ENCODE data around the gene SH2B2.

Gene SH2B2

DNA sequence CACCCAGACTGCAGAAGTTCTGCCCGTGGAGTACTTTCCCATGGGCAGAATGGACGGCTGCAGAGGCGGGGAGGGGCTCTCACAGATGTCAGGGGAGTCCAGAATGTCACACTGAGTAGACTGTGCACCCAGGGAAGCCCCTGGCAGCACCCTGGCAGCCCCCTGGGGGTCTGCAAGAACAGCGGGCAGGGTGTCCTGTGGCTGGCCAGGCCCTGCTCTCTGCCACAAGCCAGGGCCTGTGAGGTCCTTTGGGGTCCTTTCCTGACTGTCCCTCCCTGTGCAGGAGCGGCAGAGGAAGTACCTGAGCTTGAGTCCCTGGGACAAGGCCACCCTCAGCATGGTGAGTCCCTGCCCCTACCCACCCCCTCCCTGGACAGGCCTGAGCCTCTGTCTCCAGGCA lies 6.1 kb upstream of the SH2B2 start:
- H3K27ac ChIP-seq (ENCODE audit: low read depth, low read length) = no peak overlapping the region
- no peaks in the 10 kb centered on the region for H3K36me3 ChIP-seq (ENCODE audit: insufficient read depth, low read length)
- no peak overlapping the region for H3K4me3 ChIP-seq (ENCODE audit: low read depth, low read length)
- H3K4me1 ChIP-seq (ENCODE audit: control insufficient read depth, insufficient read depth, low read length, unreplicated experiment) = no peaks in the 10 kb centered on the region
- no peaks in the 10 kb centered on the region for H3K79me2 ChIP-seq (ENCODE audit: control insufficient read depth, insufficient read depth, low read length, unreplicated experiment)
- H3K27me3 ChIP-seq (ENCODE audit: insufficient read depth, low read length) = no peaks in the 10 kb centered on the region
- no peak overlapping the region for H2AFZ ChIP-seq (ENCODE audit: low read length, unreplicated experiment)

DNA sequence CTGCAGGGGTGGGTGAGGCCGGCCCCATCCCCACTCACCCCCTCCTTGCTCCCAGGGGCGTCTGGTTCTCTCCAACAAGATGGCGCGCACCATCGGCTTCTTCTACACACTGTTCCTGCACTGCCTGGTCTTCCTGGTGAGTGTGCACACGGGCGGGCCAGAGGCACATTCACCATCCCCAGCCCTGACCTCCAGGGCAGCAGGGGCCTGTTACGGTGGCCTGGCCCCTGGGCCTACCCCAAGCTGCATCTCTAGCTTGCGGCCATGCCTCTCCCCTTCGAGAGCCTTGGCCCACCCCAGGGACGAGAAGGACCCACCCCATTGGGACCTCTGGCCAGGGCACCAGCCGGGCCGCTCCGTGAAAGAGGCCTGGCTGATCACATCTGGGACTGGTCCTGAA lies 4.9 kb upstream of the SH2B2 start:
- H2AFZ ChIP-seq (ENCODE audit: low read length, unreplicated experiment) = no peak overlapping the region
- no peaks in the 10 kb centered on the region for H3K36me3 ChIP-seq (ENCODE audit: insufficient read depth, low read length)
- no peaks in the 10 kb centered on the region for H3K79me2 ChIP-seq (ENCODE audit: control insufficient read depth, insufficient read depth, low read length, unreplicated experiment)
- H3K4me3 ChIP-seq (ENCODE audit: low read depth, low read length) = no peak overlapping the region
- no peak overlapping the region for H3K27ac ChIP-seq (ENCODE audit: low read depth, low read length)
- no peaks in the 10 kb centered on the region for H3K27me3 ChIP-seq (ENCODE audit: insufficient read depth, low read length)
- peaks cover 4% of the 10 kb centered on the region for H3K4me1 ChIP-seq (ENCODE audit: control insufficient read depth, insufficient read depth, low read length, unreplicated experiment)

DNA sequence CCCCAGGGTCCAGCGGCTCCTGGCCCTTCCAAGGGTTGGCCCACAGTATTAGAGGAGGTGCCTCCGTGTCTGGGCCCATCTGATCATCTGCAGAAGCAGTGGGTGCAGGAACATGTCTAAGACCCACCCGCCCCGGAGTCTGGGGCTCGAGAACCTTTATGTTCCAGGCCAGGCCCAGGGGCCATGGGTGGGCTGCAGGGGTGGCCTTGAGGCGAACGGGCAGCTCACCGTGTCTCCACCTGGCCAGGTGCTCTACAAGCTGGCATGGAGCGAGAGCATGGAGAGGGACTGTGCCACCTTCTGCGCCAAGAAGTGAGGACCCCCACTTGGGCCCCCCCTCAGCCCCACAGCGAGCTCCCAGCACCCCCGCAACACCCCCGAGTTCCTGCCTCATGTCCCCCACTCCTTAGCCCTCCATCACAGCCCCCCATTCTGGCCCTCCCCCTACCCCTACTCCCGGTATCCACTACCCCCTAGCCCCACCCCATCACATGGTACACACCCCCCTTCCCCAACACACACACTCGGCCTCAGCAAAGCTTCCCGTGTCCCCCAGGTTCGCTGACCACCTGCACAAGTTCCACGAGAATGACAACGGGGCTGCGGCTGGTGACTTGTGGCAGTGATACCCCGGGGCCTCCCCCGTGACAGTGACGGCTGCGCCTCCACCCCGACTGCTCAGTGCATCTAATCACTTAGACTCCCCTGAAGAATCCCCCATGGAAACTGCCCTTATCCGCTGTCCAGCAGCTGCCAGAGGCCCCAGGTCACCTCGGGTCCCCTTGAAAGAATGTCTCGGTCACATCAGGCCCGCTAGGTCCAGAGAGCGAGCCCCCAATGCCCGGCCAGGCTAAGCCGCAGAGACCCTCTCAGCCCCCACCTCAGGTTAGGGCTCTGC lies 4.0 kb upstream of the SH2B2 start:
- Histone ChIP-seq H3K27ac (ENCODE audit: low read depth, low read length) (no peak overlapping the region), H3K79me2 (ENCODE audit: control insufficient read depth, insufficient read depth, low read length, unreplicated experiment) (no peaks in the 10 kb centered on the region), H3K4me1 (ENCODE audit: control insufficient read depth, insufficient read depth, low read length, unreplicated experiment) (peaks cover 4% of the 10 kb centered on the region), H3K27me3 (ENCODE audit: insufficient read depth, low read length) (no peaks in the 10 kb centered on the region), H3K36me3 (ENCODE audit: insufficient read depth, low read length) (no peaks in the 10 kb centered on the region), H3K4me3 (ENCODE audit: low read depth, low read length) (no peak overlapping the region), H2AFZ (ENCODE audit: low read length, unreplicated experiment) (no peak overlapping the region)

DNA sequence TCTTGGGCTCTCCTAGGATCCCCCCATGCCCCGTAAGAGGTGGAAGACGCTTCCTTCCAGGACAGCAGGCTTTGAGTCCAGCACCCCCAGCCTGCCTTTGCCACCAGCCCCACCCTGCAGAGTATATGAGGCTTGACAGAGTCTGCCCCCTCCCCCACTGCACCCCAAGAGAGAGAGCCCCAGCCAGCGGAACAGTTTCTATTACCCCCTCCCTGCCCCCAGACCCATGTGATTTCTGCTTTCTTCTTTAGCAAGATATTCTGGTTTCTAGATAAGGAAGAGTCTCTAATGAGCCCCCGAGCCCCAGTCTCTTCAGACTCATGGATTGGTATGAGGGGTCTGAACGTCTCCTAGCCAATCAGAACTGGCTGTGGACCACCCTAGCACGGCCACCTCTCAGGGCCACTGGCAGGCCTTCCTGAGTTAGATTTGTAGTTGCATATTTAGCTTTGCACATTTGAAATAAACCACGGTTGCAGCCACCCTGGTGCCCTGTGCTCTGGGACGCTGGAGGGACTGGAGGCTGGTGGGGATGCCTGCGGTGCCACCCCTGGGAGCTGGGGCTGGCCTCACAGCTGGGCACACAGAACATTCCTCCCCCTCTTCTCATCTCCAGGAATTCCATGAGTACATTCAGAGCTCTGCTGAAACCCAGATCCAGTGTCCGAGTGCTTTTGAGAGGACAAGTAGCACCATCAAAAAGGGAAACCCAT lies 3.0 kb upstream of the SH2B2 start:
- Histone ChIP-seq H3K27ac (ENCODE audit: low read depth, low read length) (no peak overlapping the region), H3K4me3 (ENCODE audit: low read depth, low read length) (no peak overlapping the region)

DNA sequence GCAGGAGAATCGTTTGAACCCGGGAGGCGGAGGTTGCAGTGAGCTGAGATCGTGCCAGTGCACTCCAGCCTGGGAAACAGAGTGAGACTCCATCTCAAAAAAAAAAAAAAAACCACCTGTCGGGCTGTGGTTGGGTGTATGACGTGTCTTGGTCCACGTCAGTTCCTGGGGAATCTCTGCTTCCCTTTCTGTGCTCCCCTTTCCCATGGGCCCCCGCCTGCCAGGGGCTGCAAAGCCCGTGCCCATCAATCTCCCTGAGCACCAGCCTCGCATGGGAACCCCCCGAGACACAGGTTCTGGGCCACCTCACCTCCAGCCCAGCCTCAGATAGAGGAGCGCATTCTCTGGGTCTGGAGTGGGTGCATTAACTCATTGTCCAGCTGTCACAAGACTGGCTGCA lies 2.3 kb upstream of the SH2B2 start:
- H3K36me3 ChIP-seq (ENCODE audit: insufficient read depth, low read length) = no peaks in the 10 kb centered on the region
- H3K4me3 ChIP-seq (ENCODE audit: low read depth, low read length) = no peak overlapping the region
- peaks cover 4% of the 10 kb centered on the region for H3K4me1 ChIP-seq (ENCODE audit: control insufficient read depth, insufficient read depth, low read length, unreplicated experiment)
- no peaks in the 10 kb centered on the region for H3K79me2 ChIP-seq (ENCODE audit: control insufficient read depth, insufficient read depth, low read length, unreplicated experiment)
- no peak overlapping the region for H2AFZ ChIP-seq (ENCODE audit: low read length, unreplicated experiment)
- H3K27ac ChIP-seq (ENCODE audit: low read depth, low read length) = no peak overlapping the region
- no peaks in the 10 kb centered on the region for H3K27me3 ChIP-seq (ENCODE audit: insufficient read depth, low read length)

More for the DNA sequence above, 3.0 kb upstream of the SH2B2 start:
- no peaks in the 10 kb centered on the region for H3K79me2 ChIP-seq (ENCODE audit: control insufficient read depth, insufficient read depth, low read length, unreplicated experiment)
- no peaks in the 10 kb centered on the region for H3K36me3 ChIP-seq (ENCODE audit: insufficient read depth, low read length)
- H3K27me3 ChIP-seq (ENCODE audit: insufficient read depth, low read length) = no peaks in the 10 kb centered on the region
- no peak overlapping the region for H2AFZ ChIP-seq (ENCODE audit: low read length, unreplicated experiment)
- H3K4me1 ChIP-seq (ENCODE audit: control insufficient read depth, insufficient read depth, low read length, unreplicated experiment) = peaks cover 4% of the 10 kb centered on the region

DNA sequence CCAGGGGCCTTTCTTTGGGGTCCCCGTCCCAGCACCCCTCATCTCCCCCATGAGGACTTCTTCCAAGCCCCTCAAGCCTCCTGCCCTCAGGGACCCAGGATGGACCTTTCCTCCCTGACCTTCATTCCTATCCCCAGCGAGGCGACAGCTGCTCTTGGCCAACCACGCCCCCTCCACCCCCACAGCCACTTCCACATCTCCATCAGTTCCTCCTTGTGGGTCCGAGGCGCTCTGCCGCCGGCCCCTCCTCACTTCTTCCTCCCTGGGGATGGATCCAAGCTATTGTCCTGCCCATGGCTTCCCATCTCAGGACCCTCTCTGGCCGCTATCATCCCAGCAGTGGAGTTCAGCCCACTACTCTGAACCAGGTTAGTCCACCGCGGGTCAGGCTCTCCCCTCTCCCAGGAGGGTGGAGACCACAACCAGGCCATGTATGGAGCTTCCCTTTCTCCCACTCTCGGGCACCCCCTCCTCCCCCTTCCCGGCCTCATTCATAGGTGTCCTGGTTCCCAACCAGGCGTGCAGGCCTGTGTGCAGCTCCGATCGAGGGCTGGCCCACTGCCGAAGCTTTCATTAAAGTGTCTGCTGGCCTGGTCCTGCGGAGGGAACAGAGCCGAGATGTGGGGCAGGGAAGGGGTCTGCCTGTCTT lies 1.7 kb upstream of the SH2B2 start:
- no peaks in the 10 kb centered on the region for H3K36me3 ChIP-seq (ENCODE audit: insufficient read depth, low read length)
- H3K4me1 ChIP-seq (ENCODE audit: control insufficient read depth, insufficient read depth, low read length, unreplicated experiment) = peaks cover 4% of the 10 kb centered on the region
- H2AFZ ChIP-seq (ENCODE audit: low read length, unreplicated experiment) = no peak overlapping the region
- no peaks in the 10 kb centered on the region for H3K27me3 ChIP-seq (ENCODE audit: insufficient read depth, low read length)
- H3K4me3 ChIP-seq (ENCODE audit: low read depth, low read length) = no peak overlapping the region
- H3K27ac ChIP-seq (ENCODE audit: low read depth, low read length) = no peak overlapping the region
- no peaks in the 10 kb centered on the region for H3K79me2 ChIP-seq (ENCODE audit: control insufficient read depth, insufficient read depth, low read length, unreplicated experiment)

DNA sequence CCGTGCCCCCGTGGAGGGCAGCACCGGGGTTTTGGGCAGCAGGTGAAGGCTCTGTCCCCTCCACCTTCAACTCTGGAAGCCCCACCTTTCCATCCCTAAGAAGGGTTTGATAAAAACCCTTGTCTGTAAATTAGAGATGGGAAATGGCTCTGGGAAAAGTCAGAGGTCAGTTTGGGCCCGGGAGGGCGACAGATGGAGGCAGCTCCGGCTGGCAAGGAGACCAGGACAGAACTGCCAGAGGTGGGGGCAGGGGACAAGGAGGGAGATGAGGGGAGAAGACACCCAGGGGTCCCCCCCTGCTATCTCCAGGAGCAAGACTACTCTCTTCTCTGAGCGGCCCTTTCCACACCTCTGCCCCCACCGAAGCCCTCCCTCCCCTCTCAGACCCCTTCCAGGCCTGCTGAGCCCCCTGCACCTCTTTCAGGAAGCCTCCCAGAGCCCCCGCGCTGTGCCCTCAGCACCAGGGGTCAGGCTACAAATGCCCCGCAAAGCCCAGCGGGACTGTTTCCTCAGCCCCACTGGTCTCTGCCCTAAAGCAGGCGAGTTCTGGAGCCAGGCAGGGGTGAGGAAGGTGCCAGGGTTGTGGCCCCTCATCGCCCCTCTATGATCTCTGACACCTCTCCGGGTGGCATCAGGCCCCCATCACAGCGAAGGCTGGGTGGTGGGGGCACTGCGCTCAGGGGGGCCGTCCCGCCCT lies 980 bp upstream of the SH2B2 start:
- Histone ChIP-seq H3K27ac (ENCODE audit: low read depth, low read length) (no peak overlapping the region), H3K36me3 (ENCODE audit: insufficient read depth, low read length) (no peaks in the 10 kb centered on the region), H3K4me3 (ENCODE audit: low read depth, low read length) (peak overlapping the region; percentile 98), H2AFZ (ENCODE audit: low read length, unreplicated experiment) (no peak overlapping the region), H3K27me3 (ENCODE audit: insufficient read depth, low read length) (no peaks in the 10 kb centered on the region), H3K79me2 (ENCODE audit: control insufficient read depth, insufficient read depth, low read length, unreplicated experiment) (no peaks in the 10 kb centered on the region), H3K4me1 (ENCODE audit: control insufficient read depth, insufficient read depth, low read length, unreplicated experiment) (peaks cover 4% of the 10 kb centered on the region)

DNA sequence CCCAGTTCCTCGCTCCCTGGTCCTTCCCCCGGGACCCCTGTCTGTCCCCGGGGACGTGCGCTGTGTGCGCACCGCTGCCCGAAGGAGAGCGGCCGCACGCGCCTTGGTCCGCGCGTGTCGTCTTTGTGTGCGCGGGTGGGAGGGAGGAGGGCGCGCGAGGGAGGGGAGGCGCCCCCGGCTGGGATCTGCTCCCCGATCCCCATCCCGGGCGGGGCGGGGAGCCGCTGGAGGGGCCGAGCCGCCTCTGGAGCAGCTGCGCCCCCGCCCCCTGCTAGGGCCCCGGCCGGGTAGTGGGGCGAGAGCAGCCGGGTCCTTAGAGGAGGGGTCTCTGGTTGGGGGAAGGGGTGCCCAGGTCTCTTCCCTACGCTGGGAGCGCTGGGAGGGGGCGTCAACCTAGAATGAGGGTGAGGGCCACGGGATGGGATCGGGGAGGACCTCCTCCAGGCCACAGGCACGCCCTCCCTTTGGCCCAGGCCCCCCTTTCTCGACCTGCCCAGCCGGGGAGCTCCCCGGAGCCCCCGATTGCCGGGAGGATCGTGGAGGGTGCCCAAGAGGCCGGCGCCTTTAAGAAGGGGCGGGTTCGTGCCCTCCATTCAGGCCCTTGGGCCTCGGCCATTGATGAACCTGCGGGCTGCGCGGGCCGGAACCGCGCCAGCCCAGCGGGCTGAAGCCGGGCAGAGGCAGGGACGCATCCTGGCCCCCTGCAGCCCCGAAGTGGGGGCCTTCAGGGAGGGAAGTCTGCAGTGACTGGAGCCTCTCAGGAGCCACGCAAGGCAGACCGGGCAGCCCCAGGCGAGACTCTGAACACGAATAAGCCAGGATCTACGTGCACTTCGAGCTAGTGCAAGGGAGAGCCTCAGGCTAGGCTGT lies 678 bp downstream of the SH2B2 start:
- H3K27me3 ChIP-seq (ENCODE audit: insufficient read depth, low read length) = no peaks in the 10 kb centered on the region
- peaks cover 4% of the 10 kb centered on the region for H3K4me1 ChIP-seq (ENCODE audit: control insufficient read depth, insufficient read depth, low read length, unreplicated experiment)
- no peak overlapping the region for H3K27ac ChIP-seq (ENCODE audit: low read depth, low read length)
- peak overlapping the region; percentile 79 for H3K4me3 ChIP-seq (ENCODE audit: low read depth, low read length)
- no peaks in the 10 kb centered on the region for H3K79me2 ChIP-seq (ENCODE audit: control insufficient read depth, insufficient read depth, low read length, unreplicated experiment)
- no peaks in the 10 kb centered on the region for H3K36me3 ChIP-seq (ENCODE audit: insufficient read depth, low read length)
- H2AFZ ChIP-seq (ENCODE audit: low read length, unreplicated experiment) = peak overlapping the region; percentile 83

DNA sequence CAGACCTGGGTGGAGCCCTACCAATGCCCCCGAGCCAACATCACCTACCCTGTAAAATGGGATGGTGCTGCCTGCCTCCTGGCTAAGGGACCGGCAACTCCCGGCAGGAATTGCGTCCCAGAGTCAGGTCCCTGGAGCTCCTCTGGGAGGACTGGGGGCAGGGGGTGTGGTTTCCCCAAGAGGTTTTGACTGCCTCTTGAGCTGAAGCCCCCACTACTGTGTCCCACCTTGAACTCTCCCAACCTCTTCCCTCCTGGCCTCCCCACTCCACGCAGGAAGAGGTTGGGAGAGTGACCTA lies 1.3 kb downstream of the SH2B2 start:
- no peaks in the 10 kb centered on the region for H3K27me3 ChIP-seq (ENCODE audit: insufficient read depth, low read length)
- H3K79me2 ChIP-seq (ENCODE audit: control insufficient read depth, insufficient read depth, low read length, unreplicated experiment) = no peaks in the 10 kb centered on the region
- H3K4me1 ChIP-seq (ENCODE audit: control insufficient read depth, insufficient read depth, low read length, unreplicated experiment) = peaks cover 4% of the 10 kb centered on the region
- no peak overlapping the region for H3K27ac ChIP-seq (ENCODE audit: low read depth, low read length)
- H2AFZ ChIP-seq (ENCODE audit: low read length, unreplicated experiment) = peak overlapping the region; percentile 83
- H3K36me3 ChIP-seq (ENCODE audit: insufficient read depth, low read length) = no peaks in the 10 kb centered on the region
- peak overlapping the region; percentile 79 for H3K4me3 ChIP-seq (ENCODE audit: low read depth, low read length)

Measured in ACC112 (cell line).